Measurements from ENCODE around the gene UPF3B.

DNA sequence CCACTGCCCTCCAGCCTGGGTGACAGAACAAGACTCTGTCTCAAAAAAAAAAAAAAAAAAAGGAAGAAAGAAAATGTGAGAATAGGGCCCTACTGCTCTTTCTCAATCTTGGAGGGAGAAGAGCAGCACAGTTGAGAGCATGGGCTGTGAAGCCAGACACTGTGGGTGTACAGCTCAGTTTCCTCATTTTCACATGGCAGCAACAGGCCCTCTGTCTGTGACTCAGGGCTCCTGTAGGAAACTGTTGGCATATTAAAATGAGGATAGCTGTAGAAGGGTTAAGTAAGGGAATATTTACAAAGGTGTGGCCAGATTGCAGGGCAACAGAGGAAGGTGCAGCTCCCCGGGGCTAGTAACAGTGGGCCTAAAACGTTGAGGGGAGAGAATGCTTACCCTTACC is 46.4 kb upstream of the UPF3B start:
- TF ChIP-seq CTCF (conservative IDR thresholded peaks at IDR 0.05 in 1 of 2, IDR thresholded peaks at IDR 0.05 in 1 of 2; ENCODE audit: low read depth in 1 of 2, low read length in 2 of 2): no peak
- TF ChIP-seq EZH2 (IDR thresholded peaks at IDR 0.05; ENCODE audit: low read length, missing control alignments): no peak

Data from fibroblast of lung (primary cell).